DOHH2 (cell line): Measurements from ENCODE around the gene OR1G1.

ENCODE experiments used
- H3F3A ChIP-seq: fragments of 200-600 bp; sonication (generic), shearing (Covaris generic); 2 replicates; pipeline ENCODE4 v1.6.0; 2016; ENCODE audit warnings: antibody characterized with exemption, mild to moderate bottlenecking; ENCODE audit not compliant: control insufficient read depth, insufficient read depth
- H3K27ac ChIP-seq: fragments of 200-600 bp; sonication (generic); 2 replicates; pipeline ENCODE4 v1.5.1; 2014; ENCODE audit warnings: low read depth, mild to moderate bottlenecking, low read length, moderate library complexity
- H3K27me3 ChIP-seq: fragments of 200-600 bp; sonication (generic); 2 replicates; pipeline ENCODE4 v1.6.1; 2014; ENCODE audit warnings: mild to moderate bottlenecking, low read length, mixed read lengths; ENCODE audit not compliant: control insufficient read depth
- H3K36me3 ChIP-seq: fragments of 200-600 bp; sonication (generic); 2 replicates; pipeline ENCODE4 v1.6.1; 2014; ENCODE audit warnings: mild to moderate bottlenecking, low read length, moderate library complexity, mixed read lengths; ENCODE audit not compliant: control insufficient read depth
- H3K4me1 ChIP-seq: fragments of 200-600 bp; sonication (generic); 2 replicates; pipeline ENCODE4 v1.6.1; 2014; ENCODE audit warnings: mild to moderate bottlenecking, low read length, mixed read lengths; ENCODE audit not compliant: control insufficient read depth
- H3K4me2 ChIP-seq: fragments of 200-600 bp; sonication (generic); 2 replicates; pipeline ENCODE4 v1.6.0; 2014; ENCODE audit warnings: mild to moderate bottlenecking, low read length, moderate library complexity
- H3K4me3 ChIP-seq: fragments of 200-600 bp; sonication (generic); 2 replicates; pipeline ENCODE4 v1.5.1; 2014; ENCODE audit warnings: mild to moderate bottlenecking, low read length, mixed read lengths
- H3K79me2 ChIP-seq: fragments of 200-600 bp; sonication (generic); 2 replicates; pipeline ENCODE4 v1.6.1; 2014; ENCODE audit warnings: mild to moderate bottlenecking, low read length, mixed read lengths; ENCODE audit not compliant: control insufficient read depth
- H3K9me2 ChIP-seq: fragments of 200-600 bp; sonication (generic); replicated peaks from 2 replicates; pipeline ENCODE4 v1.6.1; 2014; ENCODE audit warnings: mild to moderate bottlenecking, low read length, mixed read lengths; ENCODE audit not compliant: control insufficient read depth
- H3K9me3 ChIP-seq: fragments of 200-600 bp; sonication (generic); 2 replicates; pipeline ENCODE4 v1.6.1; 2014; ENCODE audit warnings: antibody characterized with exemption, low read length, mixed read lengths; ENCODE audit not compliant: control insufficient read depth, insufficient read depth
- H4K20me1 ChIP-seq: fragments of 200-600 bp; sonication (generic); 2 replicates; pipeline ENCODE4 v1.6.0; 2014; ENCODE audit warnings: low read depth, mild to moderate bottlenecking, antibody characterized with exemption, low read length, moderate library complexity; ENCODE audit not compliant: control insufficient read depth, insufficient read depth
- EZH2phosphoT487 ChIP-seq: fragments of 200-600 bp; sonication (generic); IDR thresholded peaks from 2 replicates; pipeline ENCODE4 v1.6.1; 2017; ENCODE audit warnings: borderline replicate concordance, mild to moderate bottlenecking, antibody characterized with exemption, low read length, moderate library complexity, mixed read lengths
- TF ChIP-seq, protein P1 (sequence below): fragments of 200-600 bp; sonication (generic); IDR thresholded peaks from one replicate; pipeline ENCODE4 v1.5.1; 2014; ENCODE audit warnings: antibody characterized with exemption, mild to moderate bottlenecking, low read depth, low read length; ENCODE audit not compliant: poor library complexity, severe bottlenecking

OR1G1 gene

GRCh38 chr17:3104322-3104721 is 23.0 kb downstream of the OR1G1 start, which contains the start of gene OR1D2:
OR1D2 (minus strand) TSS chr17:3104422; CDS start chr17:3092996, 11,426 bp downstream.
- no peak for TF ChIP-seq EZH2phosphoT487
- TF ChIP-seq, protein P1, sequence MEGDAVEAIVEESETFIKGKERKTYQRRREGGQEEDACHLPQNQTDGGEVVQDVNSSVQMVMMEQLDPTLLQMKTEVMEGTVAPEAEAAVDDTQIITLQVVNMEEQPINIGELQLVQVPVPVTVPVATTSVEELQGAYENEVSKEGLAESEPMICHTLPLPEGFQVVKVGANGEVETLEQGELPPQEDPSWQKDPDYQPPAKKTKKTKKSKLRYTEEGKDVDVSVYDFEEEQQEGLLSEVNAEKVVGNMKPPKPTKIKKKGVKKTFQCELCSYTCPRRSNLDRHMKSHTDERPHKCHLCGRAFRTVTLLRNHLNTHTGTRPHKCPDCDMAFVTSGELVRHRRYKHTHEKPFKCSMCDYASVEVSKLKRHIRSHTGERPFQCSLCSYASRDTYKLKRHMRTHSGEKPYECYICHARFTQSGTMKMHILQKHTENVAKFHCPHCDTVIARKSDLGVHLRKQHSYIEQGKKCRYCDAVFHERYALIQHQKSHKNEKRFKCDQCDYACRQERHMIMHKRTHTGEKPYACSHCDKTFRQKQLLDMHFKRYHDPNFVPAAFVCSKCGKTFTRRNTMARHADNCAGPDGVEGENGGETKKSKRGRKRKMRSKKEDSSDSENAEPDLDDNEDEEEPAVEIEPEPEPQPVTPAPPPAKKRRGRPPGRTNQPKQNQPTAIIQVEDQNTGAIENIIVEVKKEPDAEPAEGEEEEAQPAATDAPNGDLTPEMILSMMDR, result no peak
- peaks cover 3% of the 10 kb centered on the region; the same call in 1 of the 2 replicates for H3K9me3 ChIP-seq

More at GRCh38 chr17:3104322-3104721, 23.0 kb downstream of the OR1G1 start, which contains the start of gene OR1D2:
- Histone ChIP-seq H3K36me3 (no peaks in the 10 kb centered on the region), H3K79me2 (no peaks in the 10 kb centered on the region), H3K4me1 (no peaks in the 10 kb centered on the region), H3F3A (no peaks in the 10 kb centered on the region), H3K27me3 (no peaks in the 10 kb centered on the region; the same call in 1 of the 2 replicates), H3K9me2 (no peaks in the 10 kb centered on the region), H3K27ac (no peak within 1 kb of the TSS), H3K4me2 (no peak within 1 kb of the TSS), H4K20me1 (no peaks in the 10 kb centered on the region), H3K4me3 (no peak within 1 kb of the TSS)
